Heart left ventricle (tissue), 13 donors: ENCODE measurements around the gene ERRFI1.

ENCODE experiments used
- CTCF ChIP-seq, 12 donors: fragments of 200-600 bp; sonication (generic) in 4 of 12; IDR thresholded peaks; one replicate each; pipeline versions ENCODE4 v1.5.0 to v1.8.0; 2018 to 2022; ENCODE audit warnings: antibody characterized with exemption in 12 of 12, mild to moderate bottlenecking in 5 of 12
- POLR2A ChIP-seq, 2 donors: fragments of 450-650 bp; IDR thresholded peaks; one replicate each; pipeline ENCODE4 v1.6.1; 2017; ENCODE audit warnings: antibody characterized with exemption in 2 of 2, mild to moderate bottlenecking in 2 of 2, moderate library complexity in 2 of 2
- donor health status: ischemic (EF 13 %, LVEDD 7.1; RV severe dilation, severe dysfunction).
- donor health status: DM: no; HTN: yes; CAD: no.
- donor health status: DM: no; HTN: no; CAD: no.
- donor health status: ischemic (EF 25% LVEDD 6.9; RV normal size, moderate dysfunction).
- donor health status: ischemic (EF 25% LVEDD 5.7; RV mildly dilated, moderate dysfunction).
- donor health status: ischemic (EF 35%, LVEDD 5.7; RV mildly dilated, moderate dysfunction).
- donor health status: nonischemic (EF 11% LVEDD 7.7; RV severe dilation, severe dysfunction).
- donor health status: DM: yes; HTN: yes; CAD: no.
- donor health status: PGD.
- donor health status: ischemic (EF 29% LVEDD 5.4; RV normal size, mild dysfunction).
- donor health status: nonischemic (EF 23%, LVEDD 6.1; RV moderate dilation, normal function).

DNA sequence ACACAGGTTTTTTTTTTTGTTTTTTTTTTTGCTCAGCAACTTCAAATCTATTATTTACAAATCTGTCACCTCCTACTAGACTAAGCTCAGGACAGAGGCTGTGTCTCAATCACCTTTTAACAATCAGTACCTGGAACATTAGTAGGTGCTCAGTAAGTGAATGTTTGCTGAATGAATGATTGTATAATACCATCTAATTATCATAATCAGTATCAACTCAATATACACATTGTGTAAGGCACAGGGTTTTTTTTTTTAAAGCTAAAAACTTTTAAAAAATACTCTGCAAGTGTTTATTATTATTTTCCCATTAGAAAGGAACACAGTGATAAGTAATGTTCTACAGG is 9.2 kb downstream of the ERRFI1 start:
- TF ChIP-seq CTCF (IDR thresholded peaks at IDR 0.05), result no peak
- no peak for TF ChIP-seq POLR2A (IDR thresholded peaks at IDR 0.05)
